H1 (cell line): ENCODE data around the gene LPXN. TPM values are rescaled to one million over a fixed set of nuclear protein-coding genes. Genes with fewer than 3 reads are reported as not detected.

Experiments
- CBX5 ChIP-seq: fragments of 300-800, 300-1000 bp; sonication (generic); IDR thresholded peaks from 2 replicates; pipeline ENCODE4 v1.7.1; 2016; ENCODE audit warnings: antibody characterized with exemption, low read length, low read depth
- EP300 ChIP-seq, 2 experiments: IDR thresholded peaks; 1 replicate in 1 of 2; 2 replicates in 1 of 2; pipeline ENCODE4 v1.6.1; 2011 to 2012; ENCODE audit warnings: low read depth in 2 of 2, low read length in 2 of 2, mild to moderate bottlenecking in 2 of 2, borderline replicate concordance in 1 of 2, inconsistent platforms in 1 of 2, moderate library complexity in 1 of 2
- KDM4A ChIP-seq: IDR thresholded peaks from one replicate; pipeline ENCODE4 v1.7.1; 2012; ENCODE audit warnings: low read depth, mild to moderate bottlenecking, moderate library complexity, low read length, inconsistent platforms; ENCODE audit not compliant: severe bottlenecking
- POLR2A ChIP-seq, 2 experiments: IDR thresholded peaks; 1 replicate in 1 of 2; 2 replicates in 1 of 2; pipeline ENCODE4 v1.6.1; 2011; ENCODE audit warnings: low read depth in 2 of 2, low read length in 2 of 2, mild to moderate bottlenecking in 2 of 2; ENCODE audit errors: control extremely low read depth in 1 of 2
- SP1 ChIP-seq: IDR thresholded peaks from 2 replicates; pipeline ENCODE4 v1.6.1; 2011; ENCODE audit warnings: low read depth, low read length
- SP4 ChIP-seq: IDR thresholded peaks from 2 replicates; pipeline ENCODE4 v1.6.1; 2012; ENCODE audit warnings: low read length, inconsistent platforms
- SUZ12 ChIP-seq: fragments of 200-600 bp; sonication (generic); IDR thresholded peaks from 2 replicates; pipeline ENCODE4 v1.6.1; 2012; ENCODE audit warnings: mild to moderate bottlenecking, inconsistent platforms, low read length, moderate library complexity, mixed read lengths
- TEAD4 ChIP-seq: IDR thresholded peaks from 2 replicates; pipeline ENCODE4 v1.6.1; 2012; ENCODE audit warnings: low read depth, low read length, inconsistent platforms, mixed read lengths
- USF2 ChIP-seq: IDR thresholded peaks from 2 replicates; pipeline ENCODE4 v1.6.1; 2011; ENCODE audit warnings: low read length, improper control_type of control experiment
- polyA plus RNA-seq, 7 experiments: library from polyadenylated mRNA; depleted of rRNA in 3 of 7; stranded (reverse) in 5 of 7; unstranded in 2 of 7; fragments of >200 nt in 5 of 7; fragments of 200-250 nt in 2 of 7; gene quantifications; 1 replicate in 5 of 7; 2 replicates in 1 of 7; 4 replicates in 1 of 7; pipeline versions ENCODE4 v1.2.1 to v1.2.3, GENCODE V29; 2011 to 2013; ENCODE audit warnings: missing spikeins in 2 of 7, mixed read lengths in 2 of 7
- total RNA-seq: library from RNA; stranded (reverse); fragmentation: NEBNext Ultra II Directional; extraction: Animal tissue kit (Norgen Biotek cat#: 25700); gene quantifications from 2 replicates; pipeline ENCODE4 v1.2.1, GENCODE V29; 2021
- TF ChIP-seq, protein P1 (sequence below): fragments of 300-600 bp; sonication (generic); IDR thresholded peaks from 2 replicates; pipeline ENCODE4 v1.7.1; 2012; ENCODE audit warnings: low read length, moderate library complexity, mild to moderate bottlenecking, inconsistent platforms; ENCODE audit not compliant: insufficient replicate concordance
- TF ChIP-seq, protein P2 (sequence below): IDR thresholded peaks from 2 replicates; pipeline ENCODE4 v1.6.1; 2011; ENCODE audit warnings: low read depth, mild to moderate bottlenecking, low read length; ENCODE audit not compliant: insufficient read depth

LPXN gene
- total and polyA plus RNA-seq, 2 of the 8 experiments (the other 6 are each of a cell fraction or from before 2014, with no cell fraction given): 1.4 to 2.7 TPM

- TF ChIP-seq, protein P1, sequence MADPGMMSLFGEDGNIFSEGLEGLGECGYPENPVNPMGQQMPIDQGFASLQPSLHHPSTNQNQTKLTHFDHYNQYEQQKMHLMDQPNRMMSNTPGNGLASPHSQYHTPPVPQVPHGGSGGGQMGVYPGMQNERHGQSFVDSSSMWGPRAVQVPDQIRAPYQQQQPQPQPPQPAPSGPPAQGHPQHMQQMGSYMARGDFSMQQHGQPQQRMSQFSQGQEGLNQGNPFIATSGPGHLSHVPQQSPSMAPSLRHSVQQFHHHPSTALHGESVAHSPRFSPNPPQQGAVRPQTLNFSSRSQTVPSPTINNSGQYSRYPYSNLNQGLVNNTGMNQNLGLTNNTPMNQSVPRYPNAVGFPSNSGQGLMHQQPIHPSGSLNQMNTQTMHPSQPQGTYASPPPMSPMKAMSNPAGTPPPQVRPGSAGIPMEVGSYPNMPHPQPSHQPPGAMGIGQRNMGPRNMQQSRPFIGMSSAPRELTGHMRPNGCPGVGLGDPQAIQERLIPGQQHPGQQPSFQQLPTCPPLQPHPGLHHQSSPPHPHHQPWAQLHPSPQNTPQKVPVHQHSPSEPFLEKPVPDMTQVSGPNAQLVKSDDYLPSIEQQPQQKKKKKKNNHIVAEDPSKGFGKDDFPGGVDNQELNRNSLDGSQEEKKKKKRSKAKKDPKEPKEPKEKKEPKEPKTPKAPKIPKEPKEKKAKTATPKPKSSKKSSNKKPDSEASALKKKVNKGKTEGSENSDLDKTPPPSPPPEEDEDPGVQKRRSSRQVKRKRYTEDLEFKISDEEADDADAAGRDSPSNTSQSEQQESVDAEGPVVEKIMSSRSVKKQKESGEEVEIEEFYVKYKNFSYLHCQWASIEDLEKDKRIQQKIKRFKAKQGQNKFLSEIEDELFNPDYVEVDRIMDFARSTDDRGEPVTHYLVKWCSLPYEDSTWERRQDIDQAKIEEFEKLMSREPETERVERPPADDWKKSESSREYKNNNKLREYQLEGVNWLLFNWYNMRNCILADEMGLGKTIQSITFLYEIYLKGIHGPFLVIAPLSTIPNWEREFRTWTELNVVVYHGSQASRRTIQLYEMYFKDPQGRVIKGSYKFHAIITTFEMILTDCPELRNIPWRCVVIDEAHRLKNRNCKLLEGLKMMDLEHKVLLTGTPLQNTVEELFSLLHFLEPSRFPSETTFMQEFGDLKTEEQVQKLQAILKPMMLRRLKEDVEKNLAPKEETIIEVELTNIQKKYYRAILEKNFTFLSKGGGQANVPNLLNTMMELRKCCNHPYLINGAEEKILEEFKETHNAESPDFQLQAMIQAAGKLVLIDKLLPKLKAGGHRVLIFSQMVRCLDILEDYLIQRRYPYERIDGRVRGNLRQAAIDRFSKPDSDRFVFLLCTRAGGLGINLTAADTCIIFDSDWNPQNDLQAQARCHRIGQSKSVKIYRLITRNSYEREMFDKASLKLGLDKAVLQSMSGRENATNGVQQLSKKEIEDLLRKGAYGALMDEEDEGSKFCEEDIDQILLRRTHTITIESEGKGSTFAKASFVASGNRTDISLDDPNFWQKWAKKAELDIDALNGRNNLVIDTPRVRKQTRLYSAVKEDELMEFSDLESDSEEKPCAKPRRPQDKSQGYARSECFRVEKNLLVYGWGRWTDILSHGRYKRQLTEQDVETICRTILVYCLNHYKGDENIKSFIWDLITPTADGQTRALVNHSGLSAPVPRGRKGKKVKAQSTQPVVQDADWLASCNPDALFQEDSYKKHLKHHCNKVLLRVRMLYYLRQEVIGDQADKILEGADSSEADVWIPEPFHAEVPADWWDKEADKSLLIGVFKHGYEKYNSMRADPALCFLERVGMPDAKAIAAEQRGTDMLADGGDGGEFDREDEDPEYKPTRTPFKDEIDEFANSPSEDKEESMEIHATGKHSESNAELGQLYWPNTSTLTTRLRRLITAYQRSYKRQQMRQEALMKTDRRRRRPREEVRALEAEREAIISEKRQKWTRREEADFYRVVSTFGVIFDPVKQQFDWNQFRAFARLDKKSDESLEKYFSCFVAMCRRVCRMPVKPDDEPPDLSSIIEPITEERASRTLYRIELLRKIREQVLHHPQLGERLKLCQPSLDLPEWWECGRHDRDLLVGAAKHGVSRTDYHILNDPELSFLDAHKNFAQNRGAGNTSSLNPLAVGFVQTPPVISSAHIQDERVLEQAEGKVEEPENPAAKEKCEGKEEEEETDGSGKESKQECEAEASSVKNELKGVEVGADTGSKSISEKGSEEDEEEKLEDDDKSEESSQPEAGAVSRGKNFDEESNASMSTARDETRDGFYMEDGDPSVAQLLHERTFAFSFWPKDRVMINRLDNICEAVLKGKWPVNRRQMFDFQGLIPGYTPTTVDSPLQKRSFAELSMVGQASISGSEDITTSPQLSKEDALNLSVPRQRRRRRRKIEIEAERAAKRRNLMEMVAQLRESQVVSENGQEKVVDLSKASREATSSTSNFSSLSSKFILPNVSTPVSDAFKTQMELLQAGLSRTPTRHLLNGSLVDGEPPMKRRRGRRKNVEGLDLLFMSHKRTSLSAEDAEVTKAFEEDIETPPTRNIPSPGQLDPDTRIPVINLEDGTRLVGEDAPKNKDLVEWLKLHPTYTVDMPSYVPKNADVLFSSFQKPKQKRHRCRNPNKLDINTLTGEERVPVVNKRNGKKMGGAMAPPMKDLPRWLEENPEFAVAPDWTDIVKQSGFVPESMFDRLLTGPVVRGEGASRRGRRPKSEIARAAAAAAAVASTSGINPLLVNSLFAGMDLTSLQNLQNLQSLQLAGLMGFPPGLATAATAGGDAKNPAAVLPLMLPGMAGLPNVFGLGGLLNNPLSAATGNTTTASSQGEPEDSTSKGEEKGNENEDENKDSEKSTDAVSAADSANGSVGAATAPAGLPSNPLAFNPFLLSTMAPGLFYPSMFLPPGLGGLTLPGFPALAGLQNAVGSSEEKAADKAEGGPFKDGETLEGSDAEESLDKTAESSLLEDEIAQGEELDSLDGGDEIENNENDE: no peak
- no peak for TF ChIP-seq POLR2A (IDR thresholded peaks at IDR 0.05; ENCODE audit: control extremely low read depth in 1 of 2, low read depth in 2 of 2, low read length in 2 of 2)
- no peak for TF ChIP-seq SUZ12
- TF ChIP-seq TEAD4: no peak
- no peak for TF ChIP-seq CBX5
- no peak for TF ChIP-seq KDM4A
- TF ChIP-seq, protein P2, sequence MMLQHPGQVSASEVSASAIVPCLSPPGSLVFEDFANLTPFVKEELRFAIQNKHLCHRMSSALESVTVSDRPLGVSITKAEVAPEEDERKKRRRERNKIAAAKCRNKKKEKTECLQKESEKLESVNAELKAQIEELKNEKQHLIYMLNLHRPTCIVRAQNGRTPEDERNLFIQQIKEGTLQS: no peak
- no peak for TF ChIP-seq SP1
- TF ChIP-seq SP4: no peak
- no peak for TF ChIP-seq USF2
- no peak for TF ChIP-seq EP300 (IDR thresholded peaks at IDR 0.05; ENCODE audit: borderline replicate concordance in 1 of 2, low read depth in 2 of 2, low read length in 2 of 2)
- TF ChIP-seq, all 59 proteins: peak for 0
Observed at GRCh38 chr11:58497951-58498350, 77.7 kb downstream of the LPXN start (continued).
